Adipocyte (in vitro differentiated cells): ENCODE data around the gene CNNM1.

ENCODE experiments used
- DNase-seq: peaks from one replicate; pipeline ENCODE4 v3.0.0-alpha.2; 2015; ENCODE audit warnings: low read depth
- H3K27me3 ChIP-seq: replicated peaks from 2 replicates; pipeline ENCODE4 v1.7.0; 2013; ENCODE audit warnings: mild to moderate bottlenecking, low read length, moderate library complexity; ENCODE audit not compliant: control insufficient read depth, insufficient read depth
- H3K36me3 ChIP-seq: 2 replicates; pipeline ENCODE4 v1.7.0; 2013; ENCODE audit warnings: low read length, mild to moderate bottlenecking, moderate library complexity; ENCODE audit not compliant: control insufficient read depth, insufficient read depth, severe bottlenecking
- H3K4me1 ChIP-seq: 2 replicates; pipeline ENCODE4 v1.7.0; 2013; ENCODE audit warnings: mild to moderate bottlenecking, low read length, moderate library complexity; ENCODE audit not compliant: control insufficient read depth, insufficient read depth
- H3K4me3 ChIP-seq: 2 replicates; pipeline ENCODE4 v1.7.0; 2013; ENCODE audit warnings: mild to moderate bottlenecking, low read length, moderate library complexity
- H3K9ac ChIP-seq: 2 replicates; pipeline ENCODE4 v1.7.0; 2013; ENCODE audit warnings: mild to moderate bottlenecking, low read length, moderate library complexity
- H3K9me3 ChIP-seq: 2 replicates; pipeline ENCODE4 v1.7.0; 2013; ENCODE audit warnings: mild to moderate bottlenecking, low read length, moderate library complexity; ENCODE audit not compliant: control insufficient read depth

CNNM1 gene

DNA sequence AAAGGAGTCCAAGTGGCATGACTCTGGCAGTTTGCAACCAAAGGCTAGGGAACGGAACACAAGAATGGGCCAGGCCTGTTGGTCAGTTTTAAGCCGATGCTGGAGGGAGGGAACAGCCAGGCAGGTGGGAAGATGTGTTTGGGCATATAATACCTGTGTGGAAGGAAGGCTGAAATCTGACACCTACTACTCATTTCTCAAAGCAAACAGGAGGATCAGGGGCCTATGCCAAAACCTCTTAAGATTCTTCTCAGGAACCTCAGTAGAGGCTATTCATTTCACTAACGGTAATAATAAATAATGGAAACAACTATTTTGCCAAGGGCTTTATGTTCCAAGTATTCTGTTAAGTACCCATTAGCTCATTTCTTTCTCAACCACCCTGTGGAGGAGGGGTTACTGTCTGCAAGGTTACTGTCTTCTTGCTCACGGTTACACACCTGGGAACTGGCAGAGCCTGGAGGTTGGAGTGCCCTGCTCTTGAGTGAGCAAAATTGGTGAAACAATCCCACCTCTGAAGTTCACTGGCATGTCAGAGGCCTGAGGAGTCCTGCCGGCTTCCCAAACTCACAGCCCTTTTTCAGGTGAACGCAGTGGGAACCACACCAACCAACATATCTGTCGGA lies 65.7 kb downstream of the CNNM1 start:
- DNase-seq, result no peak
- H3K36me3 ChIP-seq, result peaks cover 33% of the 10 kb centered on the region
- H3K27me3 ChIP-seq, result peaks cover 15% of the 10 kb centered on the region
- no peak overlapping the region for H3K9ac ChIP-seq
- H3K4me1 ChIP-seq, result peaks cover 25% of the 10 kb centered on the region
- no peaks in the 10 kb centered on the region for H3K9me3 ChIP-seq
- no peak overlapping the region for H3K4me3 ChIP-seq

DNA sequence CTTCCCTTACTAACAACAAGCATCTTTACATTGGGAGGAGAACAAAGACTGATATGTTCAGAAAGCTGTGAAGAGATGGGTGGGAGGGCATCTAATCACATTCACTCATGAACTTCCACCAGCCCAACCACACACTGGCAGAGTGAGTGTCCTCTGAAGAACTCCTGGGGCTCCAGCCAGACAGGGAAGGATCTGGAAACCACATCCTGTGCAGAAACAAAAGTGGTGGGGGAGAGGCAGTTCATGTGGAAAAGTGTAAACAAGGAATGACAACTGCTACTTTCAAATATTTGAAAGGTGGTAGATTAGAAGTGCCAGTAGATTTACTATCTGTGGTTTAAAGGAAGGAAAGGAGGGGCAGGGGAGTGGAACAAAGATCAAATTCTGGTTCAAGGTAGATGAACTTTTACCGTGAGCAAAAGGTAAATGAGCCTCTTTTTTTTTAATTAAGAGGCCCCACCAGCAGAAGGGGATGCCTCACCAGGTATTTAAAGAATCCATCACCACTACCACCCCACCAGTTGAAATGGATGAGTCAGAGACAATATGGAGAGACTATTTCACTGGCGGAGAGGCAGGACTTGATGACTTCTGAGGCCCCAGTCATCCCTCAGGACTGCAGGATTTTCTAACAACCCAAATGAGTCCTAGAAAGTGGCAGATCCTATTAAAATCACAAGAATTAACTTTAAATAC lies 66.7 kb downstream of the CNNM1 start:
- no peak overlapping the region for H3K4me3 ChIP-seq
- peak; percentile 52 for DNase-seq
- no peak overlapping the region for H3K9ac ChIP-seq
- peaks cover 25% of the 10 kb centered on the region for H3K4me1 ChIP-seq
- no peaks in the 10 kb centered on the region for H3K9me3 ChIP-seq
- peaks cover 40% of the 10 kb centered on the region for H3K36me3 ChIP-seq
- H3K27me3 ChIP-seq, result peaks cover 5% of the 10 kb centered on the region

DNA sequence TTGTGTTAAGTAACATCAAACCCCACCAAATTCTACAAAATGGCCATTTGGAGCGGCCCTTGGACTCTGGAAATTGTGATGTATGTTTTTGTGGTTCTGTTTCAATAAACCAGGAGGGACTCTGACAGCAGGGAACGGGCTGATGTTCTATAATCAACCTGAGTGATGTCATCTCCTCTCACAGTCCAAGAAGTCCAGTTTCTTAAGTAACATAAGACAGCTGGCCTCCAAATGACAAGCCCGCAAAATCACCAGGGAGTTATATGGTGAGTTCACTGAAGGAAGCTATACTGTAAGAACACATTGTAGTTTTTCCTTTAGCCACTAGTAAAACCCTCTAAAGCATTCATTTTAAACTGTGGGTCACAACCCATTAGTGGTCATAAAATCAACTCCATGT lies 67.3 kb downstream of the CNNM1 start:
- DNase-seq, result peak; percentile 28
- no peak overlapping the region for H3K9ac ChIP-seq
- no peak overlapping the region for H3K4me3 ChIP-seq
- H3K9me3 ChIP-seq, result no peaks in the 10 kb centered on the region
- H3K36me3 ChIP-seq, result peaks cover 46% of the 10 kb centered on the region
- no peaks in the 10 kb centered on the region for H3K27me3 ChIP-seq
- peaks cover 25% of the 10 kb centered on the region for H3K4me1 ChIP-seq

DNA sequence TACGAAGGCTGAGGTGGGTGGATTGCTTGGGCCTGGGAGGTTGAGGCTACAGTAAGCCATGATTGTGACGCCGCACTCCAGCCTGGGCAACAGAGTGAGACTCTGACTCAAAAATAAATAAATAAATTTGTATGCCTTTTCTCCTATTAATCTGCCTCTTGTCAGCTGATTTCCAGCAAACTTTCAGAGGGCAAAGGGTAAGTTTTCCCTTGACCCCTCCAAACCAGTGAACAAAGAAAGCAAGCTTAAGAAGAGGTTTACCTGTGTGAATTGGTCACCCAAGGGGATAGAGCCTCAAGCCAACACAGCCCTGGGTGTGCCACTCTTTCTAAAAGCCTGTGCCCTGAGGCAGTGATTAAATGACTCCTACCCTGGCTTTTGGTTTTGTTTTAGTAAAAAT lies 70.5 kb downstream of the CNNM1 start:
- no peak for DNase-seq
- no peak overlapping the region for H3K9ac ChIP-seq
- H3K36me3 ChIP-seq, result peaks cover 73% of the 10 kb centered on the region
- H3K27me3 ChIP-seq, result no peaks in the 10 kb centered on the region
- peaks cover 11% of the 10 kb centered on the region for H3K4me1 ChIP-seq
- H3K4me3 ChIP-seq, result no peak overlapping the region
- no peaks in the 10 kb centered on the region for H3K9me3 ChIP-seq

DNA sequence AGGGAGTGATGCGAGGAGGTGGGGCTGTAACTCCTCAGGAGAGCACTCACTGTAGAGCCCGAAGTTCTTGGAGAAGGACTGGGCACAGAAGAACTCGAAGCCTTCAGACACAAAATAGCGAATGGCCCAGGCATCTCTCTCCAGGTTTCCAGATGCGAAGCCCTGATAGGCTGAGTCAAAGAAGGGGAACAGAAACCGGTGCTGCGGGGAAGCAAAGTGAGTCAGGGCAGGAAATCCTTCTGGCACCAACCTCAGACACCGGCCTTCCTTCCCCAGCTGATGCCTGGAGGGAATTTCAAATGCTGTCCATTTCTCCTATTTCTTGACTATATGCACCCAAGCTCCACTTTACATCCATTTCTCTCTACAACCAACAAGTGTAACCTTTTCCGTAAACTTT lies 74.5 kb downstream of the CNNM1 start:
- Histone ChIP-seq H3K27me3 (no peaks in the 10 kb centered on the region), H3K9ac (no peak overlapping the region), H3K4me3 (no peak overlapping the region), H3K4me1 (no peaks in the 10 kb centered on the region), H3K9me3 (no peaks in the 10 kb centered on the region), H3K36me3 (peaks cover 67% of the 10 kb centered on the region)
- no peak for DNase-seq

DNA sequence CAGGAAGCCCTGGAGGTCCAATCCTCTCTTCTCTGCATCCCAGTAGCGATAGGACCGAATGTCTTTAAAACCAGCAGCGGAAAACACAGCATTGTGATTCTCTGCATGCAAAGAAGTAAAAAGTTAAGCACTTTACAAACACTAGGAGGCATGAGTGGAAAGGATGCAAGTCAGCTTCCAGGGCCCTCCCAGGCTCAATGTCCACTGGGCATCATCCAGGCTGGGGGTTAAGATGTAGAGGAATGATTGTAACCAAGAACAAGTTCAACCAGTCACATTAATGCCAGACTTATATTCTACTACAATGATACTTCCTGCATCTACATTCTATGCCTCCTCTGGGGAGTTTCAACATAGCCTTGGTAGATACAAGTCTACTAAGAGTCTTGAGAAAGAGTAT lies 77.0 kb downstream of the CNNM1 start:
- Histone ChIP-seq H3K36me3 (peaks cover 52% of the 10 kb centered on the region), H3K9ac (no peak overlapping the region), H3K4me3 (no peak overlapping the region), H3K27me3 (no peaks in the 10 kb centered on the region), H3K9me3 (no peaks in the 10 kb centered on the region), H3K4me1 (no peaks in the 10 kb centered on the region)
- DNase-seq, result no peak

DNA sequence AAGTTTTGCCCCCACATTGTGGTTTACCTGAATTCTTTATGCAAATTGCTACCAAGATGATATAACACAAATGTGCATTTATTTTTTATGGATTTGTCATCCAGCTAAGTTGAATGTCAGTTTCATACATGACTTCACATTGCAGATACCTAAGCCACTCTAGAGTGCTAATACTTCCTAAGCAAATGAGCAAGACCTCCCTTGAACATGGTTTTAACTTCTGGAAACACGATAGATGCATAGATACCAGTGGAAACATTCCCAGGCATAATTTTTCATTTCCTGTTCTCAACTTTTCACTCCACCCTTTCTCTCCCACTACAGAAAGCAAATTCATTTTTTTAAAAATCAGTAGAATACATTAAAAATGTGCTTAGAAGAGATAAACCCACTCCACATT lies 81.0 kb downstream of the CNNM1 start:
- Histone ChIP-seq H3K4me3 (no peak overlapping the region), H3K27me3 (no peaks in the 10 kb centered on the region), H3K9me3 (no peaks in the 10 kb centered on the region), H3K9ac (no peak overlapping the region), H3K4me1 (no peaks in the 10 kb centered on the region), H3K36me3 (peaks cover 22% of the 10 kb centered on the region)
- no peak for DNase-seq

DNA sequence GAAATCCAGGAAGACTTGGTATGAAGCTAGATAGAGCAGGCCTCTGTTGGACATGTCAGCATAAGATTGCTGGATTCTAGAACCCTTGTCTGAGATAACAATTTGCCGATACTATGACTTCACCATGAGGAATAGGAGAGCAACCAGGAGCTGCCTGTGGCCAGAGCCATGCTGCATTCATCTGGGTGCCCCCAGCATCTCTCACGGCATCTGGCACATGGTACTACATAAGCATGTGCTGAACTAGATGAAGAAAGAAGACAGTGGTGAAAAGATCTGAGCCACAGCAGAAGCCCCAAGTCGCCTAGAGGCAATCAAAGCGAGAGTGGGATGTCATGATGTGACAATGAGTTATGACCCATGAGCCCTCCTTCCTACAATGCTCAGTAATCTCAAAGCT lies 81.7 kb downstream of the CNNM1 start:
- Histone ChIP-seq H3K9me3 (no peaks in the 10 kb centered on the region), H3K36me3 (peaks cover 14% of the 10 kb centered on the region), H3K9ac (no peak overlapping the region), H3K27me3 (no peaks in the 10 kb centered on the region), H3K4me1 (no peaks in the 10 kb centered on the region), H3K4me3 (no peak overlapping the region)
- DNase-seq, result no peak

DNA sequence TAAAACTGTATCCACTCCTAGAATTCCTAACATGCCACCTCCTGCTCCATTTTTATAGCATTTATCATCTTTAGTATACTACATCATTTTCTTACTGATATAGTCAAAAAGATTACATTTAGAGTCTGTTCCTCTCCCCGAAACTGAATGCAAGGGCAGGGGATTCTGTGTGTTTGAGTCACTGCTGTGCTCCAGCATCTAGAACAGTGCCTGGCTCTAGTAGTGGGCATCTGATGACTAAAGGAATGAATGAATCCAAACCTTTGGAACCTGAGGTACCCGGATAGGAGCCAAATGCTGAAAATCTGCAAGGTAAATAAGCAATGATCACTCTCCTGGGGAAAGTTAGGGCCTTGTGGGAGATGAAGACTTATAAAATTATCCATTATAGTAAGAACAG lies 82.4 kb downstream of the CNNM1 start:
- Histone ChIP-seq H3K27me3 (no peaks in the 10 kb centered on the region), H3K9me3 (no peaks in the 10 kb centered on the region), H3K9ac (no peak overlapping the region), H3K4me3 (no peak overlapping the region), H3K36me3 (peaks cover 11% of the 10 kb centered on the region), H3K4me1 (no peaks in the 10 kb centered on the region)
- no peak for DNase-seq

DNA sequence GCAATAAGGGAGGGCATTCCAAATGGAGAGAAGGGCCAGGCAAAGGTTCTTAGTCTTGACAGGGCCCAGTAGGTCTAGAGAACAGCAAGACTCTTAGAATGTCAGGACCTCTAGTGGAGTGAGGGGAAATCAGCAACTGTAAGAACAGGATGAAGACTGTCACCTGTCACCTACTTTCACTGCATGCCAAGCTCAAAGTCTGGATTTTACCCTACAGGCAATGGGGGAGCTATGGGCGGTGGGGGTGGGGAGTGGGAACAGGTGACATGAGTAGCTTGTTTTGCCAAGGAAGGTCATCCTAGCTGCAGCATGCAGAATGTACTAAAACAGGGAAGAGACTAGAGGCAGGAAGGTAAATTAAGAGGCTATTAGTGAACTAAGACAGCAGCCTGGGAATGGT lies 82.9 kb downstream of the CNNM1 start:
- Histone ChIP-seq H3K4me1 (no peaks in the 10 kb centered on the region), H3K4me3 (no peak overlapping the region), H3K36me3 (peaks cover 11% of the 10 kb centered on the region), H3K9ac (no peak overlapping the region), H3K27me3 (no peaks in the 10 kb centered on the region), H3K9me3 (no peaks in the 10 kb centered on the region)
- DNase-seq, result no peak

DNA sequence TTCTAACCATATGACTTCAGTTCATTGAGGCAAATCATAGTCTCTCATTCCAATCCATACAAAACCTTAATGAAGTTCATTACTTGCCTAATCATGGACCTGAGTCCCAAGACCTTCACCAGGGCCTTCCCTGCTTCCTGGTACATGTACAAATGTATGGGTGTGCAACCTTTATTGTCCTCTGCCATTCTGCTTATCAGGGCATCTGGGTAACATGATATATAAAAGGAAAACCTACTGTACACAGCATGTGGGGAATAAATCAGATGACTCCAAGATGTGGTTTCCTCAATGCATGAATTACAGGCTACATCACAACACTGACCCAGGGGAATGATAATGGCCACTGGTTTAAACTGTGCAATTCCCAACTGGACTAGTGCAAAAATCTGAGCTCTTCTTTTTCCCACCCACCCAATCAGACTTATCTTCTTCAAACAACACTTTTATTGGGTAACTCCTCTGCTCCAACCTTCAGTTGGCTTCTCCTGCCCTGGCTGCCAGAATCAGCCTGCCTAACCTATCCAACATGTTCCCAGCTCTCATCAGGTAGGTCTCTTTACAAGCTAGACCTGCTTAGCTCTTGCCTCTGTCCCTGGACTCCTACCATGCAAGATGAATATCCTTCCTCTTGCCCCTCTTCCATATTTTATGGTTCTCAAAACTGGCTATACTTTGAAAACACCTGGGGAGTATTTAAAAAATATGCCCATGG lies 89.9 kb downstream of the CNNM1 start:
- no peak overlapping the region for H3K4me3 ChIP-seq
- no peaks in the 10 kb centered on the region for H3K4me1 ChIP-seq
- no peak for DNase-seq
- H3K27me3 ChIP-seq, result no peaks in the 10 kb centered on the region
- H3K9me3 ChIP-seq, result no peaks in the 10 kb centered on the region
- peaks cover 31% of the 10 kb centered on the region for H3K36me3 ChIP-seq
- H3K9ac ChIP-seq, result no peak overlapping the region
